HEK293 (cell line): Measurements from ENCODE around the gene LRRK1.

Experiments used
- CTCF ChIA-PET: fragments of 350-600 bp; formaldehyde crosslinking; extraction: SDS; loops from one replicate; lab custom pipeline; 2021; ENCODE audit warnings: antibody characterized with exemption; lab: Yijun Ruan, JAX
- POLR2A ChIA-PET: fragments of 300-600 bp; formaldehyde crosslinking; extraction: SDS; loops from one replicate; lab custom pipeline; 2020; ENCODE audit warnings: antibody characterized with exemption, inconsistent platforms; lab: Yijun Ruan, JAX
- H3K27ac ChIP-seq: fragments of 200-500 bp; sonication (Bioruptor generic); 2 replicates; pipeline ENCODE4 v1.5.1; 2014; ENCODE audit warnings: low read depth, low read length, control low read depth, inconsistent platforms; ENCODE audit errors: extremely low read depth
- H3K36me3 ChIP-seq, 2 experiments: fragments of 200-500 bp in 1 of 2; sonication (Bioruptor generic) in 1 of 2; 1 replicate in 1 of 2; 2 replicates in 1 of 2; pipeline ENCODE4 v1.5.1; 2014 to 2017; ENCODE audit warnings: inconsistent platforms in 2 of 2, low read length in 2 of 2; ENCODE audit not compliant: control insufficient read depth in 2 of 2, insufficient read depth in 1 of 2
- H3K4me1 ChIP-seq: fragments of 200-500 bp; sonication (Bioruptor generic); 2 replicates; pipeline ENCODE4 v1.5.1; 2014; ENCODE audit warnings: mild to moderate bottlenecking, low read length, inconsistent platforms; ENCODE audit not compliant: control insufficient read depth, insufficient read depth
- H3K4me3 ChIP-seq: 2 replicates; pipeline ENCODE4 v1.5.1; 2011; ENCODE audit warnings: low read depth, mild to moderate bottlenecking, control low read depth, low read length, moderate library complexity
- H3K9me3 ChIP-seq: fragments of 200-500 bp; sonication (Bioruptor generic); 2 replicates; pipeline ENCODE4 v1.5.1; 2014; ENCODE audit warnings: low read depth, low read length, inconsistent platforms; ENCODE audit not compliant: control insufficient read depth, insufficient read depth
- GFI1B ChIP-seq: fragments of 450-650 bp; formaldehyde crosslinking; IDR thresholded peaks from 2 replicates; pipeline ENCODE4 v1.5.1; 2016; ENCODE audit warnings: missing biosample characterization, missing genetic modification characterization
- KLF1 ChIP-seq: fragments of 450-650 bp; formaldehyde crosslinking; IDR thresholded peaks from 2 replicates; pipeline ENCODE4 v1.5.1; 2016; ENCODE audit warnings: missing biosample characterization, missing genetic modification characterization
- SCRT1 ChIP-seq: fragments of 450-650 bp; formaldehyde crosslinking; IDR thresholded peaks from 2 replicates; pipeline ENCODE4 v1.5.1; 2016; ENCODE audit warnings: missing biosample characterization, missing genetic modification characterization, borderline replicate concordance
- SP2 ChIP-seq: fragments of 450-650 bp; formaldehyde crosslinking; IDR thresholded peaks from 2 replicates; pipeline ENCODE4 v1.5.1; 2016; ENCODE audit warnings: missing biosample characterization, missing genetic modification characterization
- TRIM28 ChIP-seq: IDR thresholded peaks from 2 replicates; pipeline ENCODE4 v1.6.1; 2011; ENCODE audit warnings: low read length, control low read depth, borderline replicate concordance
- ZBTB17 ChIP-seq: fragments of 450-650 bp; formaldehyde crosslinking; IDR thresholded peaks from 2 replicates; pipeline ENCODE4 v1.5.1; 2016; ENCODE audit warnings: missing biosample characterization, missing genetic modification characterization
- ZBTB7A ChIP-seq: fragments of 450-650 bp; formaldehyde crosslinking; IDR thresholded peaks from 2 replicates; pipeline ENCODE4 v1.5.1; 2016; ENCODE audit warnings: low read depth, missing biosample characterization, missing genetic modification characterization
- ZFHX2 ChIP-seq: fragments of 450-650 bp; formaldehyde crosslinking; conservative IDR thresholded peaks from 2 replicates; pipeline ENCODE4 v1.5.1; 2016; ENCODE audit warnings: missing biosample characterization, missing genetic modification characterization
- ZNF132 ChIP-seq: fragments of 450-650 bp; formaldehyde crosslinking; IDR thresholded peaks from 2 replicates; pipeline ENCODE4 v1.5.1; 2017; ENCODE audit warnings: missing biosample characterization, missing genetic modification characterization, borderline replicate concordance
- ZNF140 ChIP-seq: fragments of 450-650 bp; formaldehyde crosslinking; IDR thresholded peaks from 2 replicates; pipeline ENCODE4 v1.5.1; 2016; ENCODE audit warnings: missing biosample characterization, missing genetic modification characterization
- ZNF184 ChIP-seq: fragments of 450-650 bp; IDR thresholded peaks from 2 replicates; pipeline ENCODE4 v1.5.1; 2018; ENCODE audit warnings: missing biosample characterization, mild to moderate bottlenecking, missing genetic modification characterization
- ZNF311 ChIP-seq: fragments of 450-650 bp; formaldehyde crosslinking; IDR thresholded peaks from 2 replicates; pipeline ENCODE4 v1.5.1; 2017; ENCODE audit warnings: missing biosample characterization, missing genetic modification characterization, borderline replicate concordance
- ZNF335 ChIP-seq: fragments of 450-650 bp; formaldehyde crosslinking; conservative IDR thresholded peaks from 2 replicates; pipeline ENCODE4 v1.5.1; 2016; ENCODE audit warnings: missing biosample characterization, missing genetic modification characterization
- ZNF48 ChIP-seq: fragments of 450-650 bp; formaldehyde crosslinking; IDR thresholded peaks from 2 replicates; pipeline ENCODE4 v1.5.1; 2016; ENCODE audit warnings: missing biosample characterization, missing genetic modification characterization
- ZNF529 ChIP-seq: fragments of 450-650 bp; formaldehyde crosslinking; IDR thresholded peaks from 2 replicates; pipeline ENCODE4 v1.5.1; 2017; ENCODE audit warnings: missing genetic modification characterization, missing biosample characterization; ENCODE audit not compliant: insufficient replicate concordance
- ZNF549 ChIP-seq: fragments of 450-650 bp; IDR thresholded peaks from 2 replicates; pipeline ENCODE4 v1.5.1; 2018; ENCODE audit warnings: missing biosample characterization, missing genetic modification characterization, mild to moderate bottlenecking, inconsistent platforms, moderate library complexity
- ZNF624 ChIP-seq: fragments of 450-650 bp; formaldehyde crosslinking; IDR thresholded peaks from 2 replicates; pipeline ENCODE4 v1.5.1; 2017; ENCODE audit warnings: missing biosample characterization, missing genetic modification characterization
- ZNF658 ChIP-seq: fragments of 450-650 bp; formaldehyde crosslinking; IDR thresholded peaks from 2 replicates; pipeline ENCODE4; 2016; ENCODE audit warnings: missing biosample characterization, missing genetic modification characterization
- ZNF670 ChIP-seq: fragments of 450-650 bp; formaldehyde crosslinking; IDR thresholded peaks from 2 replicates; pipeline ENCODE4 v1.5.1; 2016; ENCODE audit warnings: missing biosample characterization, missing genetic modification characterization, low read depth
- ZNF707 ChIP-seq: fragments of 450-650 bp; formaldehyde crosslinking; IDR thresholded peaks from 2 replicates; pipeline ENCODE4 v1.5.1; 2016; ENCODE audit warnings: missing biosample characterization, missing genetic modification characterization
- ZNF791 ChIP-seq: fragments of 450-650 bp; formaldehyde crosslinking; IDR thresholded peaks from 2 replicates; pipeline ENCODE4 v1.5.1; 2016; ENCODE audit warnings: missing biosample characterization, missing genetic modification characterization
- TF ChIP-seq, protein P1 (sequence below): fragments of 450-650 bp; formaldehyde crosslinking; optimal IDR thresholded peaks from 2 replicates; pipeline ENCODE3; 2016; ENCODE audit warnings: missing biosample characterization, mild to moderate bottlenecking, missing genetic modification characterization
- TF ChIP-seq, protein P2 (sequence below): fragments of 450-650 bp; formaldehyde crosslinking; IDR thresholded peaks from 2 replicates; pipeline ENCODE4 v1.5.1; 2016; ENCODE audit warnings: missing biosample characterization, missing genetic modification characterization

The LRRK1 gene

DNA sequence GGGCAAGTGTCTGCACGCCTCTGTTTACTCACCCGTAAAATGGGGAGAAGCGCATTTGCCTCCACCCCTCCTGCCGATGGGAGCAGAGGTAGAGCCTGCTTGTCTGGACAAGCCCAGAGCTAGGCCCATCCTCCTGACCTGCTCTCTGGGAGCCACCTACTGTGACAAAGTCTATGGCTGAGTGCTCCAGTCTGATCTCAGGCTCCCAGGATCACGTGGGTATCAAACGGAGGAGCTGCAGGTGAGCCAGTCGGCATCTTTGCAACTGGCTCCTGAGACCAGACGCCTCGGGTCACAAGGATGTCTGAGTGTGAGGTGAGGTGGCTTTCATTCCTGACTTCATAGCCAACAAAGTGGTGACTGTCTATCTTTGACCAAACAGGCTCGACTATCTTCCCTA lies 41.6 kb upstream of the LRRK1 start:
- no peaks in the 10 kb centered on the region for H3K36me3 ChIP-seq
- H3K4me1 ChIP-seq: peaks cover 3% of the 10 kb centered on the region
- H3K4me3 ChIP-seq: no peak overlapping the region
- CTCF ChIA-PET: interaction anchor here (0.6 to 3.3 kb wide), 5 partner anchors 13 to 270 kb away, joined by 3 to 16 read pairs (median 5); partner anchors contain the start of gene LRRK1
- H3K27ac ChIP-seq: no peak overlapping the region
- POLR2A ChIA-PET: no interaction called here
- peak; percentile 61; the same call in 1 of the 2 replicates for TF ChIP-seq ZBTB17 (tag by site-specific recombination)
- TF ChIP-seq TRIM28: 0 out of 2 replicates have a peak, but pooled peaks have one; percentile 68
- TF ChIP-seq KLF1: 0 out of 2 replicates have a peak, but pooled peaks have one; percentile 16
- TF ChIP-seq ZNF529: no peak
- H3K9me3 ChIP-seq: no peaks in the 10 kb centered on the region

DNA sequence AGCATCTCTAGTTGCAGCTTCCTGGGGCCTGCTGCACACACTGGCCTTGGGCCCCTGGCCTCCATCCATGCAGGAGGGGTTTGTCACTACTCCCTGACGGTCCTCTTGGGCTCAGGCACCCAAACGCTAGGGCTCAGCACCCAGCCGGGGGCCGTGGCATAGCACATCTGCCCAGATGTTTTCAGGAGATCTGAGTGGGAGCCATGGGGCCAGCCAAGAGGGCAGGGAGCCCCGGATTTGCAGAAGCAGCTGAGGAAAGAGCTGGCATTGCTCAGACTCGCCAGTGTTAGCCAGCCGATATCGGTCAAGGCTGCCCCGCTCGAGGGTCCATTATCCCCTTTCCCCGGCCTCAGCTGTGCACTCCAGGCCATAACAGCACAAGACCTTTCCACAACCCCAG lies 41.0 kb upstream of the LRRK1 start:
- H3K36me3 ChIP-seq: no peaks in the 10 kb centered on the region
- H3K4me1 ChIP-seq: peaks cover 3% of the 10 kb centered on the region
- CTCF ChIA-PET: interaction anchor here (1.9 to 3.3 kb wide), 3 partner anchors 13 to 130 kb away, joined by 7 to 16 read pairs (median 13); partner anchors contain the start of gene LRRK1
- POLR2A ChIA-PET: no interaction called here
- H3K4me3 ChIP-seq: no peak overlapping the region
- TF ChIP-seq, protein P1, sequence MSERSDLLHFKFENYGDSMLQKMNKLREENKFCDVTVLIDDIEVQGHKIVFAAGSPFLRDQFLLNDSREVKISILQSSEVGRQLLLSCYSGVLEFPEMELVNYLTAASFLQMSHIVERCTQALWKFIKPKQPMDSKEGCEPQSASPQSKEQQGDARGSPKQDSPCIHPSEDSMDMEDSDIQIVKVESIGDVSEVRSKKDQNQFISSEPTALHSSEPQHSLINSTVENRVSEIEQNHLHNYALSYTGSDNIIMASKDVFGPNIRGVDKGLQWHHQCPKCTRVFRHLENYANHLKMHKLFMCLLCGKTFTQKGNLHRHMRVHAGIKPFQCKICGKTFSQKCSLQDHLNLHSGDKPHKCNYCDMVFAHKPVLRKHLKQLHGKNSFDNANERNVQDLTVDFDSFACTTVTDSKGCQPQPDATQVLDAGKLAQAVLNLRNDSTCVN: no peak
- TF ChIP-seq ZNF624 (tag by site-specific recombination) (no peak), GFI1B (tag by site-specific recombination) (no peak), ZNF184 (tag by site-specific recombination) (no peak), ZBTB17 (tag by site-specific recombination) (no peak), ZBTB7A (tag by site-specific recombination) (no peak), ZNF311 (no peak), ZFHX2 (tag by site-specific recombination) (no peak), ZNF658 (no peak), ZNF140 (tag by site-specific recombination) (no peak), SP2 (tag by site-specific recombination) (no peak), ZNF132 (tag by site-specific recombination) (no peak), ZNF670 (tag by site-specific recombination) (no peak), ZNF791 (no peak), ZNF549 (tag by site-specific recombination) (no peak), ZNF48 (tag by site-specific recombination) (no peak), SCRT1 (no peak)
- TF ChIP-seq, protein P2, sequence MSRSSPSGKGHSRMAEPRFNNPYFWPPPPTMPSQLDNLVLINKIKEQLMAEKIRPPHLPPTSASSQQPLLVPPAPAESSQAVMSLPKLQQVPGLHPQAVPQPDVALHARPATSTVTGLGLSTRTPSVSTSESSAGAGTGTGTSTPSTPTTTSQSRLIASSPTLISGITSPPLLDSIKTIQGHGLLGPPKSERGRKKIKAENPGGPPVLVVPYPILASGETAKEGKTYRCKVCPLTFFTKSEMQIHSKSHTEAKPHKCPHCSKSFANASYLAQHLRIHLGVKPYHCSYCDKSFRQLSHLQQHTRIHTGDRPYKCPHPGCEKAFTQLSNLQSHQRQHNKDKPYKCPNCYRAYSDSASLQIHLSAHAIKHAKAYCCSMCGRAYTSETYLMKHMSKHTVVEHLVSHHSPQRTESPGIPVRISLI (tag by site-specific recombination): no peak
- TF ChIP-seq, all 188 proteins: peak for 0
- no peaks in the 10 kb centered on the region for H3K9me3 ChIP-seq
- no peak overlapping the region for H3K27ac ChIP-seq

DNA sequence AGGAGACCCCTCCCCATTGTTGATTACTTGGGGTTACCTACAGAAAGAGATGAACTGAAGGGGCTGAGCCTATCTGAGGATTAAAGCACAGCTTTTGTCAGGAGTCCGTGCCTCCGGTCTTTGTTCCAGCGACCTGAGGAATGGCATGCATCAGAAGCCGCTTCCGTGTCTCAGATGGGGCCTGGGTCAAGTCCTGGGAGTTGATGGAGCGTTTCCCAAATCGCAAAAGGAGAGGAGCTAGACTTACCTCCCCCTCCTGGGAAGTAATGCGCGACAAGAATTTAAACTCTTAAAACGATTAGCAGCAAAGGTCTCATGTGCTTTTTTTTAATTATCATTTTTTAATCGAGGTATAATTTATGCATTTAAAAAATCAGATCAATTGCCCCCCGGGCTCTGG lies 40.5 kb upstream of the LRRK1 start:
- Histone ChIP-seq H3K9me3 (no peaks in the 10 kb centered on the region), H3K4me3 (no peak overlapping the region), H3K4me1 (peaks cover 3% of the 10 kb centered on the region), H3K27ac (peak overlapping the region; percentile 63; the same call in 1 of the 2 replicates), H3K36me3 (no peaks in the 10 kb centered on the region)
- ChIA-PET CTCF (interaction anchor here (1.9 to 3.3 kb wide), 3 partner anchors 14 to 129 kb away, joined by 7 to 16 read pairs (median 13); partner anchors contain the start of gene LRRK1), POLR2A (interaction anchor here (1.3 kb wide), 1 partner anchor 39 kb away, joined by 6 read pairs; no protein-coding TSS in a partner anchor)
- 0 out of 2 replicates have a peak, but pooled peaks have one; percentile 16 for TF ChIP-seq ZNF335 (tag by site-specific recombination)
- no peak for TF ChIP-seq ZNF707 (tag by site-specific recombination)
